ENCODE measurements around the gene ATPAF2.

ATPAF2 gene

GRCh38 chr17:17985153-17985552, 53.8 kb downstream of the ATPAF2 start:
- no peak for DNase-seq

GRCh38 chr17:17983776-17984175, 55.2 kb downstream of the ATPAF2 start:
- no peak for DNase-seq

- no peak for DNase-seq
Measured at GRCh38 chr17:17983376-17983775, 55.6 kb downstream of the ATPAF2 start.

- DNase-seq: no peak
Measured at GRCh38 chr17:17982801-17983200, 56.2 kb downstream of the ATPAF2 start.

- DNase-seq: no peak
Measured at GRCh38 chr17:17981330-17981729, 57.6 kb downstream of the ATPAF2 start.

GRCh38 chr17:17979778-17980177, 59.2 kb downstream of the ATPAF2 start:
- DNase-seq: no peak

GRCh38 chr17:17978481-17979424, 60.2 kb downstream of the ATPAF2 start:
- DNase-seq: no peak

GRCh38 chr17:17976931-17977570, 61.9 kb downstream of the ATPAF2 start:
- no peak for DNase-seq

- no peak for DNase-seq
Measured at GRCh38 chr17:17975436-17975835, 63.5 kb downstream of the ATPAF2 start.

- no peak for DNase-seq
Measured at GRCh38 chr17:17972952-17973254, 66.1 kb downstream of the ATPAF2 start.

- peak; percentile 96 for DNase-seq
Measured at GRCh38 chr17:17972126-17972951, 66.6 kb downstream of the ATPAF2 start, which contains the start of the genes DRC3 and TOM1L2. Gene DRC3 (plus strand): TSS chr17:17972862. CDS start chr17:17977599, 4,737 bp downstream. Gene TOM1L2 (minus strand): TSS chr17:17972400. CDS start chr17:17972313, 87 bp downstream.

GRCh38 chr17:17971431-17972125, 67.4 kb downstream of the ATPAF2 start:
- DNase-seq: no peak

GRCh38 chr17:17970699-17971430, 68.1 kb downstream of the ATPAF2 start:
- no peak for DNase-seq

Measured in NCI-H774 (cell line).